ENCODE results near the gene PATL1. TPM values are rescaled to one million over a fixed set of nuclear protein-coding genes. Genes with fewer than 3 reads are reported as not detected.

Gene PATL1
- total and polyA plus RNA-seq, 8 donors = 27.8 to 45.0 (median 41.0) TPM

DNA sequence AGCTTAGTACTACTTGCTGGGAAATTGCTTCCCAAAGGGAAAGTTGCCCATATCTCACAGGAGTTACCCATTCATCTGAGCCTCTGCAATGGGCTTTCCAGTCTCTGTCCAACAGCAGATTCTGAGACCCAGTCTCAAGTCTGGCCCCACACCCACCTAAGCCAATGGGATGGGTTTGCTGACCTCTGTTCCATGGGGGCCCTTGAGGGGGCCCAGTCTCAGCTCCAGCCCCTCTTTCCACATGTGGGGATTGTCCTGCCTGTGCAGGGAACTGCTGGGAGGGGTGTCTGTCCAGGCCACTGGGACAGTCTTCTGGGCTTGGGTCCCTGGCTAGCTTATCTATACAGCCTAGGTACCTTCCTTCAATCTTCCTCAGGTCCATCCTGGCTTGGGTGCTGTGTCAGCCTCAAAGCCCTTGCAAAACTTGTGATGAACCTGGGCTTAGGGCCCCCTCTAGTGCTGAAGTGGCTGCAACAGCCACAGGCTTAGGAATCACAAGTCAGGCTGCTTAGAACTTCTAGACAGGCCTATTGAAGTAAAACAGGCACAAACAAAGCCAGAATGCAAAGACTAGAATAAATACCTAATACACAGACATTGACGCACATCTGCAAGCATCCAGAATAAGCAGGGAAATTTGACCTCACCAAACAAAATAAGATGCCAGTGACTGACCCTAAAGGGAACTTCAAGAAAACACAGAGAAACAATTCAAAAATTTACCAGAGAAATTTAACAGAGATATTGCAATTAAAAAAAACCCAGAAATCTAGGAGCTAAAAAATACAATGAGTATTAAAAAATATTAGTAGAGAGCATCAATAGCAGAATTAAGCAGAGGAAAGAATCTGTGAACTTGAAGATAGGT, 11.7 kb upstream of the PATL1 start:
- Histone ChIP-seq H3K36me3 (no peaks in the 10 kb centered on the region), H3K9me3 (no peaks in the 10 kb centered on the region), H3K4me1 (no peaks in the 10 kb centered on the region), H3K27me3 (peaks cover 3 to 5% of the 10 kb centered on the region in 2 donors), H3K27ac (no peak overlapping the region), H3K4me3 (no peak overlapping the region)
- peak in 3 of 4 donors; percentile 43 to 82 (median 65) for DNase-seq
- intact Hi-C loops (cut with DNase I) = no loop called here
- TF ChIP-seq, protein P1, sequence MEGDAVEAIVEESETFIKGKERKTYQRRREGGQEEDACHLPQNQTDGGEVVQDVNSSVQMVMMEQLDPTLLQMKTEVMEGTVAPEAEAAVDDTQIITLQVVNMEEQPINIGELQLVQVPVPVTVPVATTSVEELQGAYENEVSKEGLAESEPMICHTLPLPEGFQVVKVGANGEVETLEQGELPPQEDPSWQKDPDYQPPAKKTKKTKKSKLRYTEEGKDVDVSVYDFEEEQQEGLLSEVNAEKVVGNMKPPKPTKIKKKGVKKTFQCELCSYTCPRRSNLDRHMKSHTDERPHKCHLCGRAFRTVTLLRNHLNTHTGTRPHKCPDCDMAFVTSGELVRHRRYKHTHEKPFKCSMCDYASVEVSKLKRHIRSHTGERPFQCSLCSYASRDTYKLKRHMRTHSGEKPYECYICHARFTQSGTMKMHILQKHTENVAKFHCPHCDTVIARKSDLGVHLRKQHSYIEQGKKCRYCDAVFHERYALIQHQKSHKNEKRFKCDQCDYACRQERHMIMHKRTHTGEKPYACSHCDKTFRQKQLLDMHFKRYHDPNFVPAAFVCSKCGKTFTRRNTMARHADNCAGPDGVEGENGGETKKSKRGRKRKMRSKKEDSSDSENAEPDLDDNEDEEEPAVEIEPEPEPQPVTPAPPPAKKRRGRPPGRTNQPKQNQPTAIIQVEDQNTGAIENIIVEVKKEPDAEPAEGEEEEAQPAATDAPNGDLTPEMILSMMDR (IDR thresholded peaks at IDR 0.05) = peak; percentile 62 to 69
- ATAC-seq = peak; percentile 100

DNA sequence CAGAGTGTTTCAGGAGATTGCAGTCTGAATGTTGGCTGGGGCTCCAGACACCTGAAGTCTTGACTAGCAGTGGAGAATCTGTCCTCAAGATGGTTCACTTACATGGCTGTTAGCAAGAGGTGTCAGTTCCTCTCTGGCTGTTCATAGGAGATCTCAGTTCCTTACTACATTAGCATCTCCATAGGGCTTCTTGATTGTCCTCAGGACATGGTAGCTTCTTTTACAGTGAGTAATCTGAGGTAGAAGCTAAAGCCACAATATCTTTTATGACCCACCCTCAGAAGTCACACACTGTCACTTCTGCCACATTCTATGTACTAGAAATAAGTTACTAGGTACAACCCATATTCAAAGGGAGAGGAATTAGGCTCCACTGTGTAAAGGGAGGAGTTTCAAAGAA, 10.5 kb upstream of the PATL1 start:
- DNase-seq (no peak), ATAC-seq (no peak)
- Histone ChIP-seq H3K36me3 (no peaks in the 10 kb centered on the region), H3K4me1 (no peaks in the 10 kb centered on the region), H3K27ac (no peak overlapping the region), H3K9me3 (no peaks in the 10 kb centered on the region), H3K4me3 (no peak overlapping the region), H3K27me3 (peaks cover 0 to 3% of the 10 kb centered on the region in 2 donors)
- intact Hi-C loops (cut with DNase I) = no loop called here
- TF ChIP-seq, protein P1 (IDR thresholded peaks at IDR 0.05) = no peak

DNA sequence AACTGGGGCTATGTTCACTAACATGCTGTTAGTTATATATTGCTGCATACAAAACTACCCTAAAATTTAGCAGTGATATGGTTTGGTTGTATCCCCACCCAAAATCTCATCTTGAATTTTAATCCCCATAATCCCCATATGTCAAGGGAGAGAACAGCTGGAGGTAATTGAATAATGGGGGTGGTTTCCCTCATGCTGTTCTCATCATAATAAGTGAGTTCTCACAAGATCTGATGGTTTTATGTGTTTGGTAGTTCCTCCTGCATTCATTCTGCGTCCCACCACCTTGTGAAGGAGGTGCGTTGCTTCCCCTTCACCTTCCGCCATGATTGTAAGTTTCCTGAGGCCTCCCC, 10.0 kb upstream of the PATL1 start:
- Histone ChIP-seq H3K36me3 (no peaks in the 10 kb centered on the region), H3K27me3 (peaks cover 0 to 3% of the 10 kb centered on the region in 2 donors), H3K4me1 (no peaks in the 10 kb centered on the region), H3K9me3 (no peaks in the 10 kb centered on the region), H3K27ac (no peak overlapping the region), H3K4me3 (no peak overlapping the region)
- TF ChIP-seq, protein P1 (IDR thresholded peaks at IDR 0.05) = no peak
- no peak for ATAC-seq
- DNase-seq = no peak
- intact Hi-C loops (cut with DNase I) = no loop called here

DNA sequence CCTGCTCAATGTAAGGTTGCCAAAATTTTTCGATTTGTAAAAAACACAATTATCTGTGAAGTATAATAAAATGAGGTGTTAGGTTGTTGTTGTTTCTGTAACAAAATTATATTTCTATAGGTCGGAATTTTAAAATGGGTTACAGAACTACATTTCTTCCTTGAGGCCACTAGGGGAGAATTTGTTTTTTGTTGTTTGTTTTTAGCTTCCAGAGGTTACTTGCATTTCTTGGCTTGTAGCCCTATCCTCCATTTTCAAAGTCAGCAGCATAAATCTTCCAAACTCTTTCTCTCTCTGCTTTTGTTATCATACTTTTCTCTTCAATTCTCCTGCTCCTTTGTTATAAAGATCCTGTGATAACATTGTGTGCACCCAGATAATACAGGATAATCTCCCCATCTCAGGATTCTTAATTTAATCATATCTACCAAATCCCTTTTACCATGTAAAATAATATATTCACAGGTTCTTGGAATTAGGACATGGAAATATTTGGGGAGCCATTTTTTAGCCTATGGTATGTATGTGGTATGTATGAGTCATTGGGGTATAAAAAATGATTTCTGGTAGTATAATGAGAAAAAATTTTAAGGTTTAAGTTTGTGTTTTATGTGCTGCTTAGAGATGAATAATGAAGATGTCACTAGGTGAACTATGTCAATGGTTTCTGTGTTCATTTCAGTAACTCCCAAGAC, 9.4 kb upstream of the PATL1 start:
- H3K27ac ChIP-seq = no peak overlapping the region
- intact Hi-C loops (cut with DNase I) = no loop called here
- no peak overlapping the region for H3K4me3 ChIP-seq
- no peaks in the 10 kb centered on the region for H3K4me1 ChIP-seq
- ATAC-seq (no peak), DNase-seq (no peak)
- H3K27me3 ChIP-seq = peaks cover 0 to 3% of the 10 kb centered on the region in 2 donors
- no peaks in the 10 kb centered on the region for H3K36me3 ChIP-seq
- H3K9me3 ChIP-seq = no peaks in the 10 kb centered on the region
- TF ChIP-seq, protein P1 (IDR thresholded peaks at IDR 0.05) = no peak

DNA sequence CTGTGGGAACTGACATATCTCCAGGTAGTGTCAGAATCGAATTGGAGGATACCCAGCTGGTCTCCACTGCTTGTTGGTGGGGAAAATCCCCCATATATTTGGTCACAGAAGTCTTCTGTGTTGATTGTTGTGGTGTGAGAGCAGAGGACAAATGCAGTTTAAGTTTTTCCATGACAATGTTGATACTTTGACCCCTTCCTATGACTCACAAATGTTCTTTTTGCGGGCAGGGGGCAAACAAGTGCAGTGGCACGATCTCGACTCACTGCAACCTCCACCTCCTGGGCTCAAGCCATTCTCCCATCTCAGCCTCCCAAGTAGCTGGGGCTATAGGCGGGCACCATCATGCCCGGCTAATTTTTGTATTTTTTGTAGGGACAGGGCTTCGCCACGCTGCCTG, 7.4 kb upstream of the PATL1 start:
- Histone ChIP-seq H3K36me3 (no peaks in the 10 kb centered on the region), H3K4me3 (no peak overlapping the region), H3K4me1 (no peaks in the 10 kb centered on the region), H3K27me3 (no peaks in the 10 kb centered on the region), H3K27ac (no peak overlapping the region), H3K9me3 (no peaks in the 10 kb centered on the region)
- no peak for DNase-seq
- intact Hi-C loops (cut with DNase I) = no loop called here
- TF ChIP-seq, protein P1 (IDR thresholded peaks at IDR 0.05) = no peak
- no peak for ATAC-seq
